Peyer's patch (tissue), 4 donors: Measurements from ENCODE around the gene PIK3C2G. TPM values are rescaled to one million over a fixed set of nuclear protein-coding genes. Genes with fewer than 3 reads are reported as not detected.

Experiments
- DNase-seq, 3 donors: peaks; one replicate each; pipeline ENCODE4 v3.0.0-alpha.2; 2017 to 2019
- H3K27ac ChIP-seq, 4 donors: fragments of 200-600 bp; sonication (generic); one replicate each; pipeline ENCODE4 v1.5.1; 2016 to 2019
- H3K27me3 ChIP-seq, 2 donors: fragments of 200-600 bp; sonication (generic); one replicate each; pipeline ENCODE4 v1.5.1; 2019
- H3K36me3 ChIP-seq, 3 donors: fragments of 200-600 bp; sonication (generic); one replicate each; pipeline ENCODE4 v1.5.1; 2016 to 2019
- H3K4me1 ChIP-seq, 4 donors: fragments of 200-600 bp; sonication (generic); one replicate each; pipeline ENCODE4 v1.5.1; 2016 to 2019
- H3K4me3 ChIP-seq, 4 donors: fragments of 200-600 bp; sonication (generic); 1 replicate in 3 of 4; 2 replicates in 1 of 4; pipeline ENCODE4 v1.5.1; 2016 to 2019; ENCODE audit warnings: mild to moderate bottlenecking in 1 of 4
- H3K9me3 ChIP-seq, 4 donors: fragments of 200-600 bp; sonication (generic); one replicate each; pipeline ENCODE4 v1.5.1; 2016 to 2019; ENCODE audit warnings: mild to moderate bottlenecking in 1 of 4
- POLR2A ChIP-seq, 2 donors: fragments of 450-650 bp; IDR thresholded peaks; one replicate each; pipeline ENCODE4 v1.5.1; 2017; ENCODE audit warnings: antibody characterized with exemption in 2 of 2, mild to moderate bottlenecking in 2 of 2, moderate library complexity in 2 of 2
- total RNA-seq, 4 donors: library from RNA; depleted of rRNA; stranded (reverse); fragments of >200 nt; gene quantifications; one replicate each; pipeline ENCODE4 v1.1.0, GENCODE V29; 2016
- TF ChIP-seq, protein P1 (sequence below), 6 experiments: fragments of 450-650 bp in 4 of 6; fragments of 200-600 bp in 2 of 6; sonication (generic) in 1 of 6; IDR thresholded peaks; one replicate each; pipeline ENCODE4 v1.5.1; 2017 to 2019; ENCODE audit warnings: antibody characterized with exemption in 6 of 6, mild to moderate bottlenecking in 3 of 6, moderate library complexity in 1 of 6

Gene PIK3C2G
- total RNA-seq, 4 donors from 2014 or later = 4.1 to 32.1 (median 24.6) TPM

DNA sequence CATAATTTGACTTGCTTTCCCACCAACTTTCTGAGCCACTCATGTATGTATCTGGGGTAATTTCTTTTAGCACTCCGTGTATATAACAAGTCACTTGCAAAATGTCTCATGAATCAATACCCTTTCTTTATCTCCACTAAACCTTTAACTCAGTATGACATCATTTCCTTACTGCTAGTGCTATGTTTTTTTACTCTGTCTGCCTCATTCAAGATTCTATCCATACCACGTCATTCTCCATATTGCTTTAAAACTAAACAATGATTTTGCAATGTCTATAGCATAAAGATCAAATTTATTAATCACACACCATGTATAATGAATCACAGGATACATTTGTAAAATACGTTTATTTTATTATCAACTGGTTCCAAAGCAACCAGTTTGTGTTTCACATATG is 178.2 kb downstream of the PIK3C2G start:
- Histone ChIP-seq H3K9me3 (no peaks in the 10 kb centered on the region), H3K4me3 (no peak overlapping the region), H3K27me3 (no peaks in the 10 kb centered on the region), H3K4me1 (no peaks in the 10 kb centered on the region), H3K27ac (no peak overlapping the region), H3K36me3 (no peaks in the 10 kb centered on the region)
- TF ChIP-seq, protein P1, sequence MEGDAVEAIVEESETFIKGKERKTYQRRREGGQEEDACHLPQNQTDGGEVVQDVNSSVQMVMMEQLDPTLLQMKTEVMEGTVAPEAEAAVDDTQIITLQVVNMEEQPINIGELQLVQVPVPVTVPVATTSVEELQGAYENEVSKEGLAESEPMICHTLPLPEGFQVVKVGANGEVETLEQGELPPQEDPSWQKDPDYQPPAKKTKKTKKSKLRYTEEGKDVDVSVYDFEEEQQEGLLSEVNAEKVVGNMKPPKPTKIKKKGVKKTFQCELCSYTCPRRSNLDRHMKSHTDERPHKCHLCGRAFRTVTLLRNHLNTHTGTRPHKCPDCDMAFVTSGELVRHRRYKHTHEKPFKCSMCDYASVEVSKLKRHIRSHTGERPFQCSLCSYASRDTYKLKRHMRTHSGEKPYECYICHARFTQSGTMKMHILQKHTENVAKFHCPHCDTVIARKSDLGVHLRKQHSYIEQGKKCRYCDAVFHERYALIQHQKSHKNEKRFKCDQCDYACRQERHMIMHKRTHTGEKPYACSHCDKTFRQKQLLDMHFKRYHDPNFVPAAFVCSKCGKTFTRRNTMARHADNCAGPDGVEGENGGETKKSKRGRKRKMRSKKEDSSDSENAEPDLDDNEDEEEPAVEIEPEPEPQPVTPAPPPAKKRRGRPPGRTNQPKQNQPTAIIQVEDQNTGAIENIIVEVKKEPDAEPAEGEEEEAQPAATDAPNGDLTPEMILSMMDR (IDR thresholded peaks at IDR 0.05) = no peak
- TF ChIP-seq POLR2A (IDR thresholded peaks at IDR 0.05) = no peak
- no peak for DNase-seq

DNA sequence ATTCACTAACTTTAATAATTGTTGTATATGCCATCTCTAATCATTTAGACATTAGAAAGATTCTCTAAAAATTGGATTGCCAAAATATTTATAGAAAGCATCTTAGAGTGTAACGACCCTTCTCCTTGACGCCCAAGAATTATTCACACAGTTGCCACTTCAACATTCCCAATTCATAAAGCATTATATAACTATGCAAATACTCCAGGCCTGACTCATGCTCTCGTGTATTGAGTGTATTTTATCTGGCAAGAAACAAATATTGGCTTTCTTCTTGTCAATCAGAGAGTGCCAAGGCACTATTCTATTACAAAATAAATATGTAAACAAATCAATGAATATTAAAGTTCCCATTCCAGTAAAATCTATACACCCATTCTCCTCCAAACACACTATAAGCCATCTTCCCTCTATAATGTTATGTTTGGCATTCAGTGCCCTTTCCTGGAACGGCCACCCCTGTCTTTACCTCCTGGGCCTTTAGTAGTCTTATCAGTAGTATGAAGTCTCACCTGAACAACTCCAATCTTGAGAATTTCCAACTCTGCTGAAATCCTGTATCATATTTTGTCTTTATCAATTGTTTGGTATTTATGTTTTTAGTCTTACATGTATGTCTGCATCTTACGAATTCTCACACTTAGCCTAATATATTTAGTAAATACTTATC is 182.6 kb downstream of the PIK3C2G start:
- H3K4me3 ChIP-seq = no peak overlapping the region
- no peaks in the 10 kb centered on the region for H3K9me3 ChIP-seq
- TF ChIP-seq, protein P1 (IDR thresholded peaks at IDR 0.05) = no peak
- no peak for TF ChIP-seq POLR2A (IDR thresholded peaks at IDR 0.05)
- H3K36me3 ChIP-seq = no peaks in the 10 kb centered on the region
- no peaks in the 10 kb centered on the region for H3K4me1 ChIP-seq
- no peak for DNase-seq
- no peak overlapping the region for H3K27ac ChIP-seq
- H3K27me3 ChIP-seq = no peaks in the 10 kb centered on the region

DNA sequence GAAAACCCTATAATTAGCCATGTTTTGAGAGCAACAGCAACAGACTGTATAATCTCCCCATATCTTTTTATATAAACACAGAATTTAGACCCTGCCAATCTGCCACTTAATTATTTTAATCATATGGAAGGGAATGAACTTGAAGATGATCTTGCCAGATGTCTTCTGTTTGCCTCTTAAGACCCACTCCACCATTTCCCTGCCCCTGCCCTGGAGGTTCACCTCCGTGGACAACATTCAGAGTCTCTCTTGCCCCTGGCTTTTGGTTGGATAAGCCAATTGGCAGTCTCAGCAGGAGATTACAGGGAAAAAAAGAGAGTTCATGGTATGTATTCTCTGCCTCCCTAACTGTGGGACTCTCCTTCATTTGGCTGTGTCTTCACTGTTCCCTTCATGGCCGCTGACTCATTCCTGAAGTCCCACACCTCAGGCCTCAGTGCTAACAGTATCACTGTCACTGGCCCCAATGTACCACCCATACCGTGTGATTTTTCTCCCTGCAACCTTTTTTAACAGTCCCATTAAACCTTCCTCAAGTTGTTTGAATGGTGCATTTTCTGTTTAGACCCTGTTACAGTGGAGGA is 184.8 kb downstream of the PIK3C2G start:
- no peak for DNase-seq
- Histone ChIP-seq H3K4me1 (no peaks in the 10 kb centered on the region), H3K4me3 (no peak overlapping the region), H3K27me3 (no peaks in the 10 kb centered on the region), H3K9me3 (no peaks in the 10 kb centered on the region), H3K27ac (no peak overlapping the region), H3K36me3 (no peaks in the 10 kb centered on the region)
- TF ChIP-seq, protein P1 (IDR thresholded peaks at IDR 0.05) = no peak
- TF ChIP-seq POLR2A (IDR thresholded peaks at IDR 0.05) = no peak

DNA sequence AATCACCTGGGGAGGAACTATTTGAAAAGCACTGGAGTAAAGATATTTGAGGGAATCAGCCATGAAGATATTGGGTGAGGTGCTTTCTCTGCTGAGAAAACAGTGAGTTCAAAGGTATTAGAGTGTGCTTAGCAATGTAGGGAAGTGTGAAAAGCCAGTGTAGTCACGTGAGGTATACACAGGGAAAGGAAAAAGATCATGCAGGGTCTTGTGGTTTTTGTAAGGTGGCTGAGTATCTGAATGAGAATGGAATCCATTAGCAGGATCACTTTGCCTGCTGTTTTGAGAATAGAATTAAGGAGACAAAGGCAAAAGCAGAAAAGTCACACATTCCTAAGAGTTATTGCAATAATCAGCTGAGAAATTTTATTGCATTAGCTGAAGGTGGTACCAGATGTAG is 193.0 kb downstream of the PIK3C2G start:
- Histone ChIP-seq H3K4me3 (no peak overlapping the region), H3K36me3 (no peaks in the 10 kb centered on the region), H3K27ac (no peak overlapping the region), H3K9me3 (no peaks in the 10 kb centered on the region), H3K4me1 (no peaks in the 10 kb centered on the region), H3K27me3 (no peaks in the 10 kb centered on the region)
- DNase-seq = no peak
- no peak for TF ChIP-seq POLR2A (IDR thresholded peaks at IDR 0.05)
- TF ChIP-seq, protein P1 (IDR thresholded peaks at IDR 0.05) = no peak

DNA sequence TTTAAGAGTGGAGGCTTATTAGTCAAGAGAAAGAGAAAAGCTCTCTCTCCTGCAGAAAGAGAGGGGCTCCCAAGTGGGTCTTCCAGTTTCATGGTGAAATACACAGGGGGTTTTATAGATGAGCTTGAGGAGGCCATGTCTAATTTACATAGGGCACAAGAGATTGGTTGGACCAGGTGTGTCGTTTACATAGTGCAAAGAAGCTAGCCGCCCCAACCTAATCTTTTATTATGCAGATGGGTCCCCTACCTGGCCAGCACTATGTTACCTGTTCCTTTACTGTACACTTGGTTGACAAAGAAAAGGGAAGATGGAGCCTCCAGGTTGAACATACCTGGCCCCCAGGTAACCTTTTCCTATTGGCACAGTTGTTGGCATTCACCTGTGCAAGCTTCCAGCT is 195.0 kb downstream of the PIK3C2G start:
- no peak overlapping the region for H3K4me3 ChIP-seq

More for the DNA sequence above, 195.0 kb downstream of the PIK3C2G start:
- no peaks in the 10 kb centered on the region for H3K4me1 ChIP-seq
- TF ChIP-seq POLR2A (IDR thresholded peaks at IDR 0.05) = no peak
- TF ChIP-seq, protein P1 (IDR thresholded peaks at IDR 0.05) = no peak
- DNase-seq = no peak
- no peaks in the 10 kb centered on the region for H3K27me3 ChIP-seq
- no peak overlapping the region for H3K27ac ChIP-seq
- H3K36me3 ChIP-seq = no peaks in the 10 kb centered on the region
- no peaks in the 10 kb centered on the region for H3K9me3 ChIP-seq
